Measurements from ENCODE around the gene FBXO11.

FBXO11 gene

GRCh38 chr2:47783486-47784351 is 122.6 kb downstream of the FBXO11 start:
- peak in 1 of 2 donors; percentile 42 for DNase-seq

GRCh38 chr2:47782671-47783485 is 123.4 kb downstream of the FBXO11 start, which contains the start of gene MSH6:
MSH6 (plus strand) TSS chr2:47783145; CDS start chr2:47783234, 89 bp downstream.
- DNase-seq = peak; percentile 90 to 95

GRCh38 chr2:47782381-47782670 is 124.0 kb downstream of the FBXO11 start:
- no peak for DNase-seq

- no peak for DNase-seq
These were observed 126.9 kb downstream of the FBXO11 start for GRCh38 chr2:47779426-47779790.

GRCh38 chr2:47778698-47779425 is 127.4 kb downstream of the FBXO11 start:
- DNase-seq = no peak

- DNase-seq = no peak
These were observed 128.9 kb downstream of the FBXO11 start for GRCh38 chr2:47777277-47777937.

- no peak for DNase-seq
These were observed 131.7 kb downstream of the FBXO11 start for GRCh38 chr2:47774567-47774966.

GRCh38 chr2:47772343-47772742 is 134.0 kb downstream of the FBXO11 start:
- no peak for DNase-seq

- peak; percentile 84 to 92 for DNase-seq
These were observed 135.1 kb downstream of the FBXO11 start for GRCh38 chr2:47771211-47771610.

GRCh38 chr2:47769318-47769717 is 137.0 kb downstream of the FBXO11 start:
- DNase-seq = no peak

GRCh38 chr2:47767880-47768609 is 138.3 kb downstream of the FBXO11 start:
- DNase-seq = peak; percentile 36 to 44

GRCh38 chr2:47767497-47767844 is 138.8 kb downstream of the FBXO11 start:
- no peak for DNase-seq

GRCh38 chr2:47751856-47752414 is 154.4 kb downstream of the FBXO11 start:
- DNase-seq = no peak

GRCh38 chr2:47747878-47748277 is 158.4 kb downstream of the FBXO11 start:
- no peak for DNase-seq

- DNase-seq = no peak
These were observed 162.2 kb downstream of the FBXO11 start for GRCh38 chr2:47744074-47744473.

- DNase-seq = no peak
These were observed 164.7 kb downstream of the FBXO11 start for GRCh38 chr2:47741637-47742036.

- no peak for DNase-seq
These were observed 165.2 kb downstream of the FBXO11 start for GRCh38 chr2:47741101-47741500.
